Activated T-cell treated with anti-CD3 and anti-CD28 coated beads for 48 hours (primary cell): ENCODE results near the gene CARD11.
"Not testable (repeated sequence)": the region's sequence is repeated elsewhere in the genome, so short reads cannot be mapped to it uniquely, and the experiment has no call there.

Experiments
- DNase-seq: peaks from one replicate; pipeline ENCODE4 v3.0.0-alpha.2; 2020; ENCODE audit warnings: low read depth

Gene CARD11

DNA sequence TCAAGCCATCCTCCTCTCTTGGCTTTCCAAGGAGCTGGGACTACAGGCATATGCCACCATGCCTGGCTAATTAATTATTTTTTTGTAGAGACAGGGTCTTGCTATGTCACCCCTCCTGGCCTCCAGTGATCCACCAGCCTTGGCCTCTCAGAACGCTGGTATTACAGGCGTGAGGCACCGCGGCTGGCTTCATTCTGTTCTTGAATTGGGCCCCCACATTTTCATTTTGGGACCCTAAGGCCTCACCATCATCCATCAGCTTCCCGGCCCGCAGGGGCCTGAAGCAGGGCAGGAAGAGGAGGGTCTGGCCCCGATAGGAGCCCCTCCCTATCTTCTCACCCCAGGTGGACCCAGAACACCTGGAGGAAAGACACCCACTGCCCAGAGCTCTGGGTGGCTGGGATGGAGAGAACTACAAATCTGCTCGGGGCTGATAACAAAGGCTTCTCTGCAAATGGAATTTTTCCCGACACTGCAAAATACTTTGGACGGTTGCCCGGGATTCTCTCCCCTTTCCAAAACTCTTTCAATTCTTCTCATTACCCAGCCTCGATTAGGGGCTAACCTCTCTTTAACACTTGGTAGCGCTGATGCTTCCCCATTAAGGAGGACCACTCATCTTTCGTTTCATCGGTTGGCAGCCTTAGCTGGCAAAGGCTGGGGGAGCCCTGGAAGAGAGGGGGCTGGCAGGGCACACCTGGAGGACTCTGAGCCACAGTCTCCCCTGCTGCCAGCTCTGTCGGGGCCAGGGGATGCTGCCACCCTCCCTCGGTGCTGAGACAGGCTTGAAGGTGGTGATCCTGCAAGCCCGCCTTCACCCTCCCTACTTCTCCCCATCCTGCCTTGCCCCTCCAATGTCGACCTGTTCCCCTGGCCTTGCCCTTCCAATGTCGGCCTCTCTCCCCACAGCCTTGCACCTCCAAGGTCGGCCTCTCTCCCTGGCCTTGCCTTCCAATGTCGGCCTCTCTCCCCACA lies 118.5 kb downstream of the CARD11 start:
- DNase-seq: no peak

DNA sequence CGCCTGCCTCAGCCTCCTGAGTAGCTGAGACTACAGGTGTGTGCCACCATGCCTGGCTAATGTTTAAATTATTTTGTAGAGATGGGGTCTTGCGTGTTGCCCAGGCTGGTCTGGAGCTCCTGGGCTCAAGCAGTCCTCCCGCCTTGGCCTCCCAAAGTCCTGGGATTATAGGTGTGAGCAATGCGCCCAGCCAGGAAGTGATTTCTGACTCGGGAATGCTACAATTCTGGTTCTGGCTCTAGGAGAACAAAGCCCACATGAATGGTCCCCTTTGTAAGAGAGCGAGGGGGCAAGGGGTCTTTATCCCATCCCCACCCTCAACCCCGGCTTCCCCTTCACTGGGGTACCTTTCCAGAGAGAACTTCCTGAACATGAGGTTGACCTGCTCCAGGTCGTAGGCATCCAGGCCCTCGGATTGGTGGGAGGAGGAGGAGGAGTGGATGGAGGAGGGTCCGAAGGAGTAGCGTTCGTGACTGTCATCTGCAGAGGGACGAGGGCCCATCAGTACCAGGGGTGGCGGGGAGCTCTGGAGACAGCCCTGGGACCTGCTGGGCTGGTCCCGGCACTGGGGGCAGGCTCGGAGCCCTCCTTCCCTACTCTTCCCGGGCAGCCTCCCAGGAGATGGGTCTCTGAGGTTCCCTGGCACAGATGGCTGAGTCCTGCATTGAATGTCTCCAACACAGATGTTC lies 119.6 kb downstream of the CARD11 start:
- DNase-seq: no peak

GRCh38 chr7:2923291-2923781 lies 120.3 kb downstream of the CARD11 start:
- DNase-seq: no peak

DNA sequence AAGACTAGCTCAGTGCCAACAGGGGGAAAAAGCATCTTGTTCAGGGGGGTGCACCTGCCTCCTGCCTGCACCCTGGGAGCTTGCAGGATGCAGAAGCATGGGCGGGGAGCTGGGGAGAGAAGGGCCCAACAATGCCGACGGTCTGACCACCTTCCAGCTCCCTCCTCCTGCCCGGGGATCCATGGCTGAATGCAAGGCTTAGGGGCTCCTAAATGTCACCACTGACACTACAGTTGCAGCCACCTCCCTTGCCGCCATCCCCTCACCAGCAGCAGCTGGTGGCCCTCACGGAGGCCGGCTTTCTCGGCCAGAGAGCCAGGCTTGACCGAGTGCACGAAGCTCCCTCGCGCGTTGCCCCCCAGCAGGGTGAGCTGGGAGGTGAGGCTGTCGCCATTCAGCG lies 120.8 kb downstream of the CARD11 start:
- DNase-seq: no peak

GRCh38 chr7:2922348-2922691 lies 121.3 kb downstream of the CARD11 start:
- no peak for DNase-seq

DNA sequence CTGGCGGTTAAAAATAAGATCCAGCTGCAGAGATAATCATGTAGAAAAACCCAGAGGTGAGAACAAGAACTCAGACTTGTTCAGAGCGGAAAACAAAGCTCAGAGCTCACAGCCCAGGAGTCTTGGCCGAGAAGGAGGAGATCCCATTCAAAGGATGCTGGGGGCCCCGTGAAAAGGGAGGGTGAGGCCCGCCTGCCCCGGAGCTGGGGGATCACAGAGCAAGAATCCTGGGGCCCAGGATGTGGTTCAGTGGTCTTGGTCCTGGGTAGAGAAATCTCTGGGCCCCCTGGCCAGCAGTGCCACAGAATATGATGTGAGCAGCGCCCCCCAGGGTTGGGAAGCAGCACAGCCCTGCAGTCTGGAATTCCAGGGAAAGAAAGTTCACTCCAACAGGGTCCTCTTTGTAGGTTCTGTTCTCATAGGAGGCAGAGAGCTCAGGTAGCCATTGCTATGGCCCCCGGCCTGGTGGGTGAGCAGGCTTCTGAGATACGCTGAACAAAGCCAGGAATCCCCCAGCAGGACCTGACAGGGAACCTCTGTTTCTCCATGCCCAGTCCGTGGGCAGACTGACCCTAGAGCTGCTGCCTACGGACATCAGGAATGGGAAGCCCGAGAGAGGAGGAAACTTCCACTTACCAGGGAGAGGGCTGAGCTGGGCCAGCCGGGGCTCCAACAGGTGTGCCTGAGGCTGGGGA lies 121.9 kb downstream of the CARD11 start:
- DNase-seq: no peak

DNA sequence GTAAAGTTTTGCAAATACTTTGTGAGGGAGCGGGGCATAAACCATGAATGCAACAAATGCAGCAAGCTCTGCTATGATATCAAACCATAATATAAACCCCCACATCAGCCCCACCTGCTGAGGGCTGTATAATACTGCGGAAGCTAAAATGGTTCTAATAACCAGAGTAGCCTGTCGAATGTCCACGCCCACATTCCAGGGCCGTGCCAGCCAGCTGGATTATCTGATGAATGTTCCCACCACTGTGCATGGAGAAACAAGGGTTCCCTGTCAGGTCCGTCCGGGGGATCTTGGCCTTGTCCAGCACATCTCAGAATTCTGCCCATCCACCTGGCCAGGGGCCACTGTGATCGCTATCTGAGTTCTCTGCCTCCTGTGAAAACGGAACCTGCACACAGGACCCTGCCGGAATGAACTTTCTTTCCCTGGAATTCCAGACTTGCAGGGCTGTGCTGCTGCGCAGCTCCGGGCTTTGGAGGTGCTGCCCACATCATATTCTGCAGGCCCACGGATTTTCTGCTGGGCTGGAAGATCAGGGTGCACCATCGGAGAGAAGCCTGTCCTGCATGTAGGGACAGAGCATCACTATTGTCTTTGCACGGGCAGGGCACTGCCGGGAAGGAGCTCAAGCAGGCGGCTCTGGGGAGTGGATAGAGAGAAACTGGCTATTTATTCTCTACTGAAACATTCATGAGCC lies 122.6 kb downstream of the CARD11 start:
- DNase-seq: no peak

DNA sequence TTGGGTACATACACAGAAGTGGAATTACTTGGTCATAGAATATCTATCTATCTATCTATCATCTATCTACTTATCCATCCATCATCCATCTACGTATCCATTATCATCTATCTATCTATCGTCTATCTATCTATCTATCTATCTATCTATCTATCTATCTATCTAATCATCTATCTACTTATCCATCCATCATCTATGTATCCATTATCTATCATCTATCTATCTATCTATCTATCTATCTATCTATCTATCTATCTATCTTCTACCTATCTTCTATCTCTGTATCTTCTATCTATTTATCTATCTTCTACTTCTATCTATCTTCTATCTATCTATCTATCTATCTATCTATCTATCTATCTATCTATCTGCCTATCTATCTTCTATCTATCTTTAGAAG lies 123.2 kb downstream of the CARD11 start:
- not testable (repeated sequence) for DNase-seq

- no peak for DNase-seq
Observed at GRCh38 chr7:2920041-2920440, 123.6 kb downstream of the CARD11 start.

DNA sequence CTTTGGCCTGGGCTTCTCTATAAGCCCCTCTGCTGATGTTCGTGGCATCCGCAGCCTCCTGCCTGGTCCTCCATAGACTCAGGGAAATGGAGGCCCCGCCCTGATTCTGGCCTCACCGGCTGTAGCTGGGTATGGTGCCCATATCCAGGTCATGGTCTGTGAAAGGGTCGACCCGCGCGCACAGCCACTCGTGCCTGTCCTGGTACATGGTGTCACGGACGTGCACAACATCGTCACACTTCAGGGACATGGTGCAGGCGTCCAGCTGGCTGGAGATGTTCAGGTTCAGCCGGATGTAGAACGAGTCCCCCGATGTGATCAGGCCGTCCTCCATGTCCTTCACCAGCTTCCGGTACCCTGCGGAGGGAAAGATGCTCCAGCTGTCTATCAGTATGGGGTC lies 124.4 kb downstream of the CARD11 start:
- DNase-seq: no peak

DNA sequence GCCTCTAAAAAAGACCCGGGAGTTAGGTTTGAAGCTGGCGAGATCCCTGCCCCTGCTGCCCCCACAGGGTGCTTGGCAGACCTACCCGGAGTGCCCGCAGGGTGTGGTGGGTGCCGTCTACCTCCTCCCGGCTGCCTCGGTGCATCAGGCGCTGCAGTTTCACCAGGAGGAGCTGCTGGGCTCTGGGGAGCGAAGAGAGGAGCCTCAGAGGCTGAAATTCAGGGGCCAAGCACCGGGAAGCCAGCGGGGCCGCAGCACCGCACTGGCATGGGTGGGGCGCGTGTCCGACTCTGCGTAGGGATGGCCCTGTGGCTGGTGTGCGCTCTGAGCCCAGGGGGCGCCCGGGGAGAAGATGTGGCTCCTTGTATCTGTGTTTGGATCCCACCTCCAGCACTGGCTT lies 125.3 kb downstream of the CARD11 start:
- no peak for DNase-seq

DNA sequence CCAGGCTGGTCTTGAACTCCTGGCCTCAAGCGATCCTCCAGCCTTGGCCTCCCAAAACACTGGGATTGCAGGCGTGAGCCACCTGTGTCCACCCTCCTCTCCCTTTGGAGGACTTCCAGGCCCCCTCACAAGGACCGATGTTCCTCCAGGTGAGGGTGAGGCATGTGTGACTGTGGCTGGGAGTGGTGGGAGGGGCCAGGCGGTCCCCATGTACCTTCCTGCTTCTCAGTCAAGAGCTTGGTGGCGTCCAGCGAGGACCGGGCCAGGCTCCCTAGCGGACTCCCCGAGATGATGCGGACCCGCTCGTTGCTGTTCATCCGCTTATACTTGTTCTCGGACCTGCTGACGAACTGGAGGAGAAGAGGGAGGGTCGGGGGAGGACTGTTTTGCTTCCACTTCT lies 128.6 kb downstream of the CARD11 start:
- no peak for DNase-seq

GRCh38 chr7:2913760-2914387 lies 129.8 kb downstream of the CARD11 start:
- no peak for DNase-seq

DNA sequence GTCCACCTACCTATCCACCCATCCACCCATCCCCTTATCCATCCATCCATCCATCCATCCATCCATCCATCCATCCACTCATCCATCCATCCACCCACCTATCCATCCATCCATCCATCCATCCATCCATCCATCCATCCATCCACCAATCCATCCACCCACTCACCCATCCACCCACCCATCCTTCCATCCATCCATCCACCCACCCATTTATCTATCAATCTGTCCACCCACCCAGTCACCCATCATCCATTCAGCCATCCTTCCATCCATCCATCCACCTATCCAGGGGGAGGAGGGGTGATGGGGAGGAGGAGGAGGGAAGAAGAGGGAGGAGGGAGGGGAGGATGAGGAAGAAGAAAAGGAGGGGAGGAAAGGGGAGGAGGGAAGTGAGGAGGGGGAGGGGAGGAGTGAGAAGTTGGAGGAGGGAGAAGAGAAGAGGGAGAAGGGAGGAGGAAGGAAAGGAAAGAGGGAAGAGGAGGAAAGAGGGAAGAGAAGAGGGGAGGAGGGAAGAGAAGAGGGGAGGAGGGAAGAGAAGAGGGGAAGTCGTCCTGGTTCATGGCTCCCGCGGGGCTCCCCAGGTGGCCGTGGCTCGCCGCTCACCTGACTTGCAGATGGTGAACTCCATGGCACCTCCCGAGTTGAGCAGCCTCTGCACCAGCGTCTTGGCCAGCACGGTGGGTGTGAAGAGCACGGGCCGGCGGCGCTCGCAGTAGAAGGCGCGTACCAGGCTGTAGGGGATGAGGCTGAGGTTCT lies 130.8 kb downstream of the CARD11 start:
- no peak for DNase-seq

DNA sequence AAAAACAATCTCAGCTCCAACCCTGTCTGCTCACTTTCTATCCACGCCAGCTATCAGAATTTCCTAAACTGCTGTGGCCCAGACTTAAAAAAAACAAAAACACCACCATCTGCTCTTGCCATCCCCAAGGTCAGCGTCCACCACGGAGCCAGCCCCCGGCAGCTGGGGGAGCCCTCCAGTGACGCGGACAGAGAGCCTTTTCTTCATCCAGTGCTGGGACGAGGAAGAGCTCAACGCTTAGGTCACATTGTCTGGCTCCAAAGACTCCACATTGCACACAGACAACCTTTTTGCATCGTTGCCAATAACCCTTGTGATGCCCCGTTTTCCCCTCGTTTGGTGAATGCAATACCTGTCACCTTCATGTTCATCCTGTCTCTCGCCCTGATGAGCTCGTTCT lies 132.2 kb downstream of the CARD11 start:
- no peak for DNase-seq

DNA sequence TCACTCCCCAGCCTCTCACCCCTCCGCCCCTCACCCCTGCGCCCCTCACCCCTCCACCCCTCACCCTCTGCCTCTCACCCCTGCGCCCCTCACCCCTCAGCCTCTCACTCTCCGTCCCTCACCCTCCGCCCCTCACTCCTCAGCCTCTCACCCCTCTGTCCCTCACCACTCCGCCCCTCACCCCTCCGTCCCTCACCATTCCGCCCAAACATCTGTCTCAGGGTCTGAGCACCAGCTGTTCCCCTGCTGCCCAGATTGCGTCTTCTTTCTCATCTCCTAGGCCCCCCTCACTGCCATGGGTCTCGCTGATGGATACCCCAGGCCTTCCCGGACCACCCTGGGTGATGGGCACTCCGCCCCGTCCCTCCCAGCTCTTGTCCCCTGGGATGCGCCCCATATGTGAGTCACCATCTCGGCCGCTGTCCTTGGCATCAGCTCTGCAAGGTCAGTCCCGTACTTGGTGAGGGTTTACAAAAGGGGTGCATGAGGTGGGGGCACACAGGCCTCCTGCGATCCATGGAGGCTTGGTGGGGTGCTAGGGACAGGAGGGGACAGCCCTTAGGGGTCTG lies 134.1 kb downstream of the CARD11 start:
- DNase-seq: no peak

DNA sequence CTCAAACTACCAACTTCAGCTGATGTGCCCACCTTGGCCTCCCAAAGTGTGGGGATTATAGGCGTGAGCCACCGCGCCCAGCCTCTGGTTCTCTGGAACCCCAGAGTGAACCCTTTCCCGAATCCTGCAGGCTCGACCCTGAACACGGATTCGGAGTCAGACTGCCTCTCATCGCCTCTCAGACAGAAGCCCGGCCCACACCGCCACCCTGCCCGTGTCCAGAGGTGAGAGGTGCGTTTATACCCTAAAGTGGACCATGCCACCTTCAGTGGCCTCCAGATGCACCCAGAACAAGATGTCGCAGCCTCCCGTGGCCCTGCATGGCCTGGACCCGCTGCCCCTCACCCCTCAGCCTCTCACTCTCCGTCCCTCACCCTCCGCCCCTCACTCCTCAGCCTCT lies 134.6 kb downstream of the CARD11 start:
- no peak for DNase-seq

DNA sequence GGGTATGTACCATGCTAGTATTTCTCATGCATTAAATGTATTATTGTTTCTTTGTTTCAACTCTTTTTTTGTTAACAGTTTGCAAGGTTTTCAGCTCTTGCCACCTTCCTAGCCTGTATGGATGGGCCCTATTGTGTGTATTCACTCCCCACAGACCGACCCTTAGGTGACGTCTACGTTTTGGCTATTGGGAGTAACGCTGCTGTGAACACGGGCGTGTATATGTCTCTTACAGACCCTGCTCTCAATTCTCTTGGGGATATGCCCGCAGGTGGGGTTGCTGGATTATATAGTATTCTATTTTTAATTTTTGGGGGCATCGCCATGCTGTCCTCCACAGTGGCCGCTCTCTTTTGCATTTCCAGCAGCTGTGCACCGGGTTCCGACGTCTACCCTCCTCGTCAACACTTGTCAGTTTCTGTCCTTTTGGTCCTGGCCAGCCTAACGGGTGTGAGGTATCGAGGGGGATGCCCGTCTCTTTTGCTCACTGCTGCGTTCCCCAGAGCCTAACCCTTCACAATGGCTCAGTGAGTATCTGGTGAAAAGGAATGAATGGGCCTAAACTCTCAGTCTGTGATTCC lies 135.5 kb downstream of the CARD11 start:
- DNase-seq: no peak

DNA sequence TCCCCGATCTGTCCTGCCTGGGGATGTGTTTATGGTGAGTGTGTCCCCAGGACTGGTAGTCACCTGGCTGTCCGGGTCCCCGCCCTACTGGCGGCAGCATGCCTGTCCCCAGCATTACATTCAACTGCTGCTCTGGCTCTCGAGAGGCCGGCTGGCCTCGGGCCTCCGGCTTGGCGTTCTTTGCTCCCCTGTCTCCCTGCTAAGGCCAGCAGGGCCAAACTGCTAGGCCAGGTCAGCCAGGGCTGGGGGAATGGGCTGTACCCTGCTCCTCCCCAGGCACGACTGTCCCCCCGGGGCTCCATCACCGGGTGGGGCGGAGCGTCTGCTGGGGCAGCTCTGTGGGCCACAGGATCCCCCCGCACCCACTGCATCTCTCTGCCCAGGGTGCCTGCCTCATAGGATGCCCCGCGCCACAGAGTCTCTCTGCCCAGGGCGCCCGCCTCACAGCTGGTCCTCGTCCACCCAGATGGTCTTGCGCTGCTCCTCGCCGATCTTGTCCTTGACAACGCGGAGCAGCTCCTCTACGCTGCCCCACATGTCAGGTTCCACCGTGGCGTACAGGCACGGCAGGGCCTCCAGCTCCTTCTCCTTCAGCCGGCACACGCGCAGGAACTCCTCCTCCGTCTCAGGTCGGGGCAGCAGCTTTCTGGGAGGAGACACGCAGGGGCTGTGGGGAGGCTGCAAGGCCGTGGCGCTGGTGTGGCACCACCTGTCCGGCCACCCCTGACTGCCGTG lies 137.3 kb downstream of the CARD11 start:
- DNase-seq: no peak
